ENCODE data around the gene USP26. TPM values are rescaled to one million over a fixed set of nuclear protein-coding genes. Genes with fewer than 3 reads are reported as not detected.

The USP26 gene, protein sequence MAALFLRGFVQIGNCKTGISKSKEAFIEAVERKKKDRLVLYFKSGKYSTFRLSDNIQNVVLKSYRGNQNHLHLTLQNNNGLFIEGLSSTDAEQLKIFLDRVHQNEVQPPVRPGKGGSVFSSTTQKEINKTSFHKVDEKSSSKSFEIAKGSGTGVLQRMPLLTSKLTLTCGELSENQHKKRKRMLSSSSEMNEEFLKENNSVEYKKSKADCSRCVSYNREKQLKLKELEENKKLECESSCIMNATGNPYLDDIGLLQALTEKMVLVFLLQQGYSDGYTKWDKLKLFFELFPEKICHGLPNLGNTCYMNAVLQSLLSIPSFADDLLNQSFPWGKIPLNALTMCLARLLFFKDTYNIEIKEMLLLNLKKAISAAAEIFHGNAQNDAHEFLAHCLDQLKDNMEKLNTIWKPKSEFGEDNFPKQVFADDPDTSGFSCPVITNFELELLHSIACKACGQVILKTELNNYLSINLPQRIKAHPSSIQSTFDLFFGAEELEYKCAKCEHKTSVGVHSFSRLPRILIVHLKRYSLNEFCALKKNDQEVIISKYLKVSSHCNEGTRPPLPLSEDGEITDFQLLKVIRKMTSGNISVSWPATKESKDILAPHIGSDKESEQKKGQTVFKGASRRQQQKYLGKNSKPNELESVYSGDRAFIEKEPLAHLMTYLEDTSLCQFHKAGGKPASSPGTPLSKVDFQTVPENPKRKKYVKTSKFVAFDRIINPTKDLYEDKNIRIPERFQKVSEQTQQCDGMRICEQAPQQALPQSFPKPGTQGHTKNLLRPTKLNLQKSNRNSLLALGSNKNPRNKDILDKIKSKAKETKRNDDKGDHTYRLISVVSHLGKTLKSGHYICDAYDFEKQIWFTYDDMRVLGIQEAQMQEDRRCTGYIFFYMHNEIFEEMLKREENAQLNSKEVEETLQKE
- total RNA-seq (ENCODE audit: low replicate concordance): not detected in 2 replicates

DNA sequence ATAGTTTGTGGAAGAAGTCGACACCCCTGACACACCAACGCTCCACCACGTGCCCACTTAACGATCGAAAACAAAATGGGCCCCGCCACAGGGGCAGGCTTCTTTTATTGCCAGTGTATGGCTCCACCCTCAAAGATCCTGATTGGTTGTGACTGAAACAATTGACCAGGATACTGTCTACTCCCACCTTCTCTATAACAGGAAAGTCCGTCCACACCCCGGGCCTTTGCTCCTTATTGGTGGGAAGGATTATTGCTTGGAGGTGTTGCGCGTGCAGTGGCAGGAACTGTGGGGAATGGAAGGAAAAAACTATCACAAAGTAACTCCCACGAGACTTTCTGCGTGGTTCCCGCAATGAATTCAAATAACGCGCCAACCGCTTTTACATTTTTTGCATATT is at the start of gene USP26:
Gene USP26 (minus strand): TSS at position 79 of the 400 bp plus-strand sequence. CDS start 68,889 bp downstream, outside the sequence.
- no peak within 1 kb of the TSS for H3K4me3 ChIP-seq (ENCODE audit: low read depth, low read length)
- no peak for DNase-seq (ENCODE audit: low read depth)
- TF ChIP-seq, protein P1, sequence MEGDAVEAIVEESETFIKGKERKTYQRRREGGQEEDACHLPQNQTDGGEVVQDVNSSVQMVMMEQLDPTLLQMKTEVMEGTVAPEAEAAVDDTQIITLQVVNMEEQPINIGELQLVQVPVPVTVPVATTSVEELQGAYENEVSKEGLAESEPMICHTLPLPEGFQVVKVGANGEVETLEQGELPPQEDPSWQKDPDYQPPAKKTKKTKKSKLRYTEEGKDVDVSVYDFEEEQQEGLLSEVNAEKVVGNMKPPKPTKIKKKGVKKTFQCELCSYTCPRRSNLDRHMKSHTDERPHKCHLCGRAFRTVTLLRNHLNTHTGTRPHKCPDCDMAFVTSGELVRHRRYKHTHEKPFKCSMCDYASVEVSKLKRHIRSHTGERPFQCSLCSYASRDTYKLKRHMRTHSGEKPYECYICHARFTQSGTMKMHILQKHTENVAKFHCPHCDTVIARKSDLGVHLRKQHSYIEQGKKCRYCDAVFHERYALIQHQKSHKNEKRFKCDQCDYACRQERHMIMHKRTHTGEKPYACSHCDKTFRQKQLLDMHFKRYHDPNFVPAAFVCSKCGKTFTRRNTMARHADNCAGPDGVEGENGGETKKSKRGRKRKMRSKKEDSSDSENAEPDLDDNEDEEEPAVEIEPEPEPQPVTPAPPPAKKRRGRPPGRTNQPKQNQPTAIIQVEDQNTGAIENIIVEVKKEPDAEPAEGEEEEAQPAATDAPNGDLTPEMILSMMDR (IDR thresholded peaks at IDR 0.05; ENCODE audit: insufficient read depth, low read length): no peak

DNA sequence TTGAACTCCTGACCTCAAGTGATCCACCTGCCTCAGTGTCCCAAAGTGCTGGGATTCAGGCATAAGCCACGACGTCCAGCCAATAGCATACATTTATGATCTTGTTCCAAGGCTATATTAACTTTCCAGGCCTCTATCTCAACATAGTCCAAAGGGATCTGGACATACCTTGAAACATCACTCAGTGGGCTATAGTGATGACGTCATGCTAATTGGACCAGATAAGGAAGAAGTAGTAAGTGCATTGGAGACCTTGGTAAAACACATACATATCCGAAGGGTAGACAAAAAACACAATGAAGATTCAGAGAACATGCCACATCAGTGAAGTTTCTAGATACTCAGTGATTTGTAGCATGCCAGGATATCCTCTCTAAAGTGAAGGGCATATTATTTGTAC is 37.4 kb upstream of the USP26 start:
- no peak for DNase-seq (ENCODE audit: low read depth)
- no peak overlapping the region for H3K4me3 ChIP-seq (ENCODE audit: low read depth, low read length)
- TF ChIP-seq, protein P1 (IDR thresholded peaks at IDR 0.05; ENCODE audit: insufficient read depth, low read length): no peak

DNA sequence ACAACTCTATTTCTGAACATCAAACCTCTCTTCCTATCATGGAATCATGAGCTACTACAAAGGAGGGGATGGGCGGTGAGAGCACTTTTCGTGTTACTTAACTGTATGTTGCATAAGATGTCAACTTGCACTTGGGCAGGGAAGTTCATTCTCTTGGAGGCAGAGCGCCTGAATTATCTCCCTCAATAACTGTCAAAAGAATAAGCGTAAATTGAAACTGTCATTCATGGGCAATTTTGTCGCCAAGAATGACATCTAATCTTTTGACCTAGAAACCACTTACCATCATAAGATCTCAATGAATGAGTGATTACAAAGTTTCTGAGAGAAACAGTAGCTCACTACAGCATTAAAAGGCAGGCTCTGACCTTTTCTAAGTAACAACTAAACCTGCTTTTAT is 23.5 kb upstream of the USP26 start:
- TF ChIP-seq, protein P1 (IDR thresholded peaks at IDR 0.05; ENCODE audit: insufficient read depth, low read length): no peak
- no peak overlapping the region for H3K4me3 ChIP-seq (ENCODE audit: low read depth, low read length)
- no peak for DNase-seq (ENCODE audit: low read depth)

DNA sequence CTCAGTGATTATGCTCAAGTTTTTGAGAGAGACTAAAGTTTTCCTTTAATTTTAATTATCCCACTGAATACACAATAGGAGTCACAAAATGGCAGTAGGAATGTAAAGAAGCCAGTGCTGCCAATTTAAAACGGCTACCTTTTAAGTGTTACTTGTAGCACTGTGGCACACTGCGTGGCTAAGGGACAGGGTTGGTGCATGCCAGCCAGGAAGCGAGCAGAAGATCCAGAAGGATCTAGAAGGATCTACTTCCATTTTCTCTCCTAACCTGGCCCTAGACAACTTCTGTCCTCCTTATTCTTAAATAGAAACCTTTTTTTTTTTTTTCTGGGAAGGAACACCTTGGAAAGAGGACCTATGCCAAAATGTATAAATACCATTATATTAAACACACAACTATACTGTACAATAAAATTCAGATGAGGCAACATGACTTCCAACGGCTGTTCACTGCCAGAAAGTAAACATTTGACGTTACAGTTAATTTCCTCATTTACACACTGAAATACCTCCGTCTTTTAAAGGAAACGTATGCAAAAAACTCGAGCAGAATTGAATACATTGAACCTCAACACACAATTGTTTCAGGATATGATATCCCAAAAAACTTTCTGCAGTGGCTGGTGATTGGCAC is 2.7 kb downstream of the USP26 start:
- no peak for DNase-seq (ENCODE audit: low read depth)
- TF ChIP-seq, protein P1 (IDR thresholded peaks at IDR 0.05; ENCODE audit: insufficient read depth, low read length): no peak
- H3K4me3 ChIP-seq (ENCODE audit: low read depth, low read length): no peak overlapping the region

DNA sequence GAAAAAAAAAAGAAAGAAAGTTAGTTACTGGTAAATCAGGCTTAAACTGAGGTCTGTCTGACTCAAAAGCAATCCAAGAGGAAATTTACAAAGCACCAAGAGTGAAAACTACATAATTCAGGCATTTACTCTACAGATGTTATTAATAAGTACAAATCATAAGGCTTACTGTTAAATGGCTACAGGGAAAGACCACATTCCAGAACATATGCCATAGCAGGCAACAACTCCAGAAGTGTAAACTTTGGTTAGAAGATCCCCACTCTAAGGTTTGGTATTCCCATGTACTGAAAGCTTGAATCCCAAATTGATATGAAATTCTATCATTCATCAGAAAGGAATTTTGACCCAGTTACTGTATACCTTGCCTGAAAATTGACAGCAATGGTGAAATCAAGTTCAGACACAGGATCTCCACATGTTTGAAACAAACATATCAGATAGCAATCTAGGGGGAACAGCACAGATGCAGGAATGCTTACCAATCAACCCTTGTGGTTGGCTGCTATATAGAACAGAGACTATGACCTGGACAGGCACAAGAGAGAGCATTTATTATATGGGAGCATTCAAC is 6.6 kb downstream of the USP26 start:
- TF ChIP-seq, protein P1 (IDR thresholded peaks at IDR 0.05; ENCODE audit: insufficient read depth, low read length): no peak
- H3K4me3 ChIP-seq (ENCODE audit: low read depth, low read length): no peak overlapping the region
- DNase-seq (ENCODE audit: low read depth): no peak

DNA sequence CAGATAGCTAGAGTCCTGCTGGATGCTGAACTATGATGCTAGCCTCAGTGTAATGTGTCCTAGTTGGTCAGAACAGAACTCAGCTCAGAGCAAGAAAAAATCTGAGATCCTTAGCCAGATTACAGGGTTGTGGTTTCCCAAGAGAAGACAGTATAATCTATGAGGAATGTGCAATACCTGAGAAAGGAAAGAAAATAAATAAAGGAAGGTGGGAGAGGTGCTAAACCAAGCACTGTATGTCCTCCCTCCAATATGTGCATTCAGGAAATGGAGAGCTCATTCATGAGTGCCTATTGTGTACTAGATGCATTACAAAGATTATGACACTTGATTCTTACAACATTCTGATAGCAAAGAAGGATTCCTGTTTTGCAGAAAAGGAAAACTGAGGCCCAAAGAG is 7.5 kb downstream of the USP26 start:
- no peak for DNase-seq (ENCODE audit: low read depth)
- TF ChIP-seq, protein P1 (IDR thresholded peaks at IDR 0.05; ENCODE audit: insufficient read depth, low read length): no peak
- no peak overlapping the region for H3K4me3 ChIP-seq (ENCODE audit: low read depth, low read length)

Data from fibroblast of the aortic adventitia (primary cell).